MCF 10A (cell line): ENCODE measurements around the gene NPW. TPM values are rescaled to one million over a fixed set of nuclear protein-coding genes. Genes with fewer than 3 reads are reported as not detected.

ENCODE experiments used
- BruUV-seq: library from RNA; stranded (reverse); fragments of 400-500 nt; replicated peaks from 2 replicates; lab custom pipeline; 2021; lab: Mats Ljungman, UMichigan
- CTCF ChIA-PET: fragments of 300-600 bp; sonication (Branson Sonifier 250); formaldehyde crosslinking; extraction: SDS; loops from one replicate; lab custom pipeline; 2021; ENCODE audit warnings: antibody characterized with exemption, inconsistent platforms; lab: Yijun Ruan, JAX
- POLR2A ChIA-PET: fragments of 300-600, 350-650 bp; sonication (Branson Sonifier 250); formaldehyde crosslinking; extraction: SDS; loops from one replicate; lab custom pipeline; 2020; ENCODE audit warnings: antibody characterized with exemption, inconsistent platforms; lab: Yijun Ruan, JAX
- DNase-seq: peaks from one replicate; pipeline ENCODE4 v3.0.0-alpha.2; 2018; ENCODE audit not compliant: unreplicated experiment
- H3K27ac Mint-ChIP-seq: one replicate; pipeline ENCODE4 v1.8.0; 2022; ENCODE audit warnings: mild to moderate bottlenecking, low read depth, mixed read lengths; ENCODE audit not compliant: unreplicated experiment
- H3K27me3 Mint-ChIP-seq: one replicate; pipeline ENCODE4 v1.8.0; 2022; ENCODE audit warnings: mixed read lengths; ENCODE audit not compliant: insufficient read depth, unreplicated experiment
- H3K36me3 Mint-ChIP-seq: one replicate; pipeline ENCODE4 v1.8.0; 2022; ENCODE audit warnings: mild to moderate bottlenecking, moderate library complexity, mixed read lengths; ENCODE audit not compliant: insufficient read depth, unreplicated experiment
- H3K4me1 Mint-ChIP-seq: one replicate; pipeline ENCODE4 v1.8.0; 2022; ENCODE audit warnings: mixed read lengths; ENCODE audit not compliant: insufficient read depth, unreplicated experiment
- H3K4me3 Mint-ChIP-seq: one replicate; pipeline ENCODE4 v1.8.0; 2022; ENCODE audit warnings: mild to moderate bottlenecking, moderate library complexity, mixed read lengths; ENCODE audit not compliant: unreplicated experiment
- H3K9me3 Mint-ChIP-seq: one replicate; pipeline ENCODE4 v1.8.0; 2022; ENCODE audit warnings: mixed read lengths; ENCODE audit not compliant: unreplicated experiment
- CTCF ChIP-seq: fragments of 200-600 bp; IDR thresholded peaks from one replicate; pipeline ENCODE4 v1.8.0; 2022; ENCODE audit warnings: antibody characterized with exemption, mild to moderate bottlenecking; ENCODE audit not compliant: unreplicated experiment
- intact Hi-C: fragments of 100-400 bp; cut with micrococcal nuclease; formaldehyde crosslinking; loops from 2 replicates; pipeline ENCODE4 v1.14.1; 2022
- total RNA-seq: library from RNA; stranded (reverse); gene quantifications from 2 replicates; pipeline ENCODE4 v1.2.3, GENCODE V29; 2022

Gene NPW
- total RNA-seq, 1 experiment from 2014 or later, result 4.9 TPM

- no peak overlapping the region for H3K4me3 Mint-ChIP-seq
- DNase-seq, result no peak
- intact Hi-C loops, result no loop called here
- no peaks in the 10 kb centered on the region for H3K9me3 Mint-ChIP-seq
- no peak for TF ChIP-seq CTCF
- peaks cover 72% of the 10 kb centered on the region for H3K36me3 Mint-ChIP-seq
- peaks cover 7% of the 10 kb centered on the region for H3K4me1 Mint-ChIP-seq
- no peaks in the 10 kb centered on the region for H3K27me3 Mint-ChIP-seq
- BruUV-seq, result no TSS peak
- H3K27ac Mint-ChIP-seq, result no peak overlapping the region
- CTCF ChIA-PET, result interaction anchor here (0.6 kb wide), 2 partner anchors 49 to 321 kb away, joined by 3 read pairs; partner anchors contain the start of genes JPT2 and TSC2
- POLR2A ChIA-PET, result interaction anchor here (0.9 to 1.5 kb wide), 2 partner anchors 9 to 156 kb away, joined by 4 read pairs; partner anchors contain the start of gene TRAF7
These were observed 20.5 kb upstream of the NPW start for GRCh38 chr16:1998852-1999801.

DNA sequence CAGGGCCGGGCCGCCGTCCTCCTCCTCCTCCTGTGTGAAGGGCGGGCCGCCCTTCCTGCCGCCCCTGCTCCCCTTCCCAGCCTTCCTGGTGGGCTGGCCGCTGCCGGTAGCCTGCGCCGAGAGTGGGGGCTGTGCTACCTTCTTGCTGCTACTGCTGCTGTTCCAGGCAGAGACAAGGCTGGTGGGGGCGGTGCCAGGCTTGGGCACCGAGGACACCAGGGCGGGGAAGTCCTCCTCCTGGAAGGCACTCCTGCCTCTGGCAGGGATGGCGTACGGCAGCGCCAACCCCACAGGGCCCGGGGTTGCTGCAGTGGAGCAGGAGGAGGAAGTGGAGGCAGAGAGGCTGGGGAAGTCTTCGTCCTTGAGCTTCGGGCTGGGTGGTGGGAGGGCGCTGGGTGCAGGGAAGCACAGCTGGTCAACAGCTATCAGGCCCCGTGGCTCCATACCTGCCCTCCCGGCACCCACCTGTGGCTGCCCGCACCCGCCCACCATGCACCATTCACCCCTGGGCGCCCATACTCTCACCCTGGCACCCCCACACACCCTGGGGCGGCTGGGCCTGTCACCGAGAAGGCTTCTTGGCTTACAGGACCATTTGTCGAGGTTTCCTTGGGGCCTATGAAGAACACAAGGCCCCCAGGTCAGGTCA, 19.6 kb upstream of the NPW start:
- peaks cover 6% of the 10 kb centered on the region for H3K4me1 Mint-ChIP-seq
- no TSS peak for BruUV-seq
- intact Hi-C loops, result no loop called here
- H3K9me3 Mint-ChIP-seq, result no peaks in the 10 kb centered on the region
- H3K4me3 Mint-ChIP-seq, result no peak overlapping the region
- no peaks in the 10 kb centered on the region for H3K27me3 Mint-ChIP-seq
- CTCF ChIA-PET, result interaction anchor here (0.7 kb wide), 1 partner anchor 964 kb away, joined by 4 read pairs; the partner anchor contains the start of gene KREMEN2
- peaks cover 73% of the 10 kb centered on the region for H3K36me3 Mint-ChIP-seq
- H3K27ac Mint-ChIP-seq, result no peak overlapping the region
- POLR2A ChIA-PET, result interaction anchor here (0.9 kb wide), 1 partner anchor 155 kb away, joined by 4 read pairs; the partner anchor contains the start of gene TRAF7
- no peak for DNase-seq
- TF ChIP-seq CTCF, result no peak

- ChIA-PET CTCF (no interaction called here), POLR2A (interaction anchor here (1.2 kb wide), 1 partner anchor 13 kb away, joined by 3 read pairs; no protein-coding TSS in a partner anchor)
- Mint-ChIP-seq H3K9me3 (no peaks in the 10 kb centered on the region), H3K36me3 (peaks cover 67% of the 10 kb centered on the region), H3K27ac (no peak overlapping the region), H3K4me1 (peaks cover 2% of the 10 kb centered on the region), H3K27me3 (no peaks in the 10 kb centered on the region), H3K4me3 (no peak overlapping the region)
- BruUV-seq, result no TSS peak
- DNase-seq, result no peak
- no peak for TF ChIP-seq CTCF
- intact Hi-C loops, result no loop called here
These were observed 18.6 kb upstream of the NPW start for GRCh38 chr16:2001035-2001434.
